Panc1 (cell line): ENCODE data around the gene ZACN.

ENCODE experiments used
- POLR2AphosphoS5 ChIP-seq: IDR thresholded peaks from 2 replicates; pipeline ENCODE4 v1.6.1; 2012; ENCODE audit warnings: mild to moderate bottlenecking, low read depth, low read length, moderate library complexity
- SIN3A ChIP-seq: IDR thresholded peaks from 2 replicates; pipeline ENCODE4 v1.6.1; 2012; ENCODE audit warnings: low read depth, mild to moderate bottlenecking, low read length, moderate library complexity, borderline replicate concordance; ENCODE audit not compliant: insufficient read depth
- TCF7L2 ChIP-seq: IDR thresholded peaks from 2 replicates; pipeline ENCODE4 v1.6.1; 2011; ENCODE audit warnings: mild to moderate bottlenecking, low read depth, low read length, inconsistent platforms
- TF ChIP-seq, protein P1 (sequence below): fragments of 450-650 bp; IDR thresholded peaks from 2 replicates; pipeline ENCODE4 v1.5.1; 2017; ENCODE audit warnings: mild to moderate bottlenecking
- TF ChIP-seq, protein P2 (sequence below), 2 experiments: IDR thresholded peaks; 2 replicates each; pipeline ENCODE4 v1.6.1; 2011 to 2012; ENCODE audit warnings: low read depth in 2 of 2, control low read depth in 1 of 2, low read length in 1 of 2, mild to moderate bottlenecking in 1 of 2, moderate library complexity in 1 of 2; ENCODE audit not compliant: insufficient read depth in 1 of 2

DNA sequence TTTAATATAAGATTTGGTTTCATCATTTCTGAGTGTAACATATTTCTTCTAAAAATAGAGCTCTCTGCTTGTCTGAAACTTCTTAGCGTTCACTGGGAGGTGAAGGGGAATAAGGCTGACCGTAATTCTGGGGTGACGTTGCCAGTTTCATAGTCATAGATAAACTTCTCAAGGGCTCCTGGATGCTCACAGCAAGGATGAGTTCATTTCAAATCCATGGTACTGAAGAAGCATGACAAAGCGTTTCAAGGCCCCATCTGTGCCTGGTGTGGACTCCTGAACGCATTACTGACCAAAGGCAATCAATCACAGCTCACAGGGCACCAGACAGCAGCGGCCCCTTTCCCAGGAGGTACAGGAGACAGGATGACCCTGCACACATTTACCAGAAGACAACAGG is 39.9 kb upstream of the ZACN start:
- TF ChIP-seq, protein P1, sequence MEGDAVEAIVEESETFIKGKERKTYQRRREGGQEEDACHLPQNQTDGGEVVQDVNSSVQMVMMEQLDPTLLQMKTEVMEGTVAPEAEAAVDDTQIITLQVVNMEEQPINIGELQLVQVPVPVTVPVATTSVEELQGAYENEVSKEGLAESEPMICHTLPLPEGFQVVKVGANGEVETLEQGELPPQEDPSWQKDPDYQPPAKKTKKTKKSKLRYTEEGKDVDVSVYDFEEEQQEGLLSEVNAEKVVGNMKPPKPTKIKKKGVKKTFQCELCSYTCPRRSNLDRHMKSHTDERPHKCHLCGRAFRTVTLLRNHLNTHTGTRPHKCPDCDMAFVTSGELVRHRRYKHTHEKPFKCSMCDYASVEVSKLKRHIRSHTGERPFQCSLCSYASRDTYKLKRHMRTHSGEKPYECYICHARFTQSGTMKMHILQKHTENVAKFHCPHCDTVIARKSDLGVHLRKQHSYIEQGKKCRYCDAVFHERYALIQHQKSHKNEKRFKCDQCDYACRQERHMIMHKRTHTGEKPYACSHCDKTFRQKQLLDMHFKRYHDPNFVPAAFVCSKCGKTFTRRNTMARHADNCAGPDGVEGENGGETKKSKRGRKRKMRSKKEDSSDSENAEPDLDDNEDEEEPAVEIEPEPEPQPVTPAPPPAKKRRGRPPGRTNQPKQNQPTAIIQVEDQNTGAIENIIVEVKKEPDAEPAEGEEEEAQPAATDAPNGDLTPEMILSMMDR = no peak
- TF ChIP-seq, protein P2, sequence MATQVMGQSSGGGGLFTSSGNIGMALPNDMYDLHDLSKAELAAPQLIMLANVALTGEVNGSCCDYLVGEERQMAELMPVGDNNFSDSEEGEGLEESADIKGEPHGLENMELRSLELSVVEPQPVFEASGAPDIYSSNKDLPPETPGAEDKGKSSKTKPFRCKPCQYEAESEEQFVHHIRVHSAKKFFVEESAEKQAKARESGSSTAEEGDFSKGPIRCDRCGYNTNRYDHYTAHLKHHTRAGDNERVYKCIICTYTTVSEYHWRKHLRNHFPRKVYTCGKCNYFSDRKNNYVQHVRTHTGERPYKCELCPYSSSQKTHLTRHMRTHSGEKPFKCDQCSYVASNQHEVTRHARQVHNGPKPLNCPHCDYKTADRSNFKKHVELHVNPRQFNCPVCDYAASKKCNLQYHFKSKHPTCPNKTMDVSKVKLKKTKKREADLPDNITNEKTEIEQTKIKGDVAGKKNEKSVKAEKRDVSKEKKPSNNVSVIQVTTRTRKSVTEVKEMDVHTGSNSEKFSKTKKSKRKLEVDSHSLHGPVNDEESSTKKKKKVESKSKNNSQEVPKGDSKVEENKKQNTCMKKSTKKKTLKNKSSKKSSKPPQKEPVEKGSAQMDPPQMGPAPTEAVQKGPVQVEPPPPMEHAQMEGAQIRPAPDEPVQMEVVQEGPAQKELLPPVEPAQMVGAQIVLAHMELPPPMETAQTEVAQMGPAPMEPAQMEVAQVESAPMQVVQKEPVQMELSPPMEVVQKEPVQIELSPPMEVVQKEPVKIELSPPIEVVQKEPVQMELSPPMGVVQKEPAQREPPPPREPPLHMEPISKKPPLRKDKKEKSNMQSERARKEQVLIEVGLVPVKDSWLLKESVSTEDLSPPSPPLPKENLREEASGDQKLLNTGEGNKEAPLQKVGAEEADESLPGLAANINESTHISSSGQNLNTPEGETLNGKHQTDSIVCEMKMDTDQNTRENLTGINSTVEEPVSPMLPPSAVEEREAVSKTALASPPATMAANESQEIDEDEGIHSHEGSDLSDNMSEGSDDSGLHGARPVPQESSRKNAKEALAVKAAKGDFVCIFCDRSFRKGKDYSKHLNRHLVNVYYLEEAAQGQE (IDR thresholded peaks at IDR 0.05; ENCODE audit: insufficient read depth in 1 of 2, low read depth in 2 of 2, low read length in 1 of 2) = no peak
- TF ChIP-seq POLR2AphosphoS5 = no peak
- no peak for TF ChIP-seq SIN3A
- TF ChIP-seq TCF7L2 = no peak
